ENCODE data around the gene HESX1. TPM values are rescaled to one million over a fixed set of nuclear protein-coding genes. Genes with fewer than 3 reads are reported as not detected.

Gene HESX1
- total and polyA plus RNA-seq, 9 of the 15 experiments (the other 6 are each of a cell fraction or from before 2014, with no cell fraction given): 0.16 to 1.2 (median 0.76) TPM

DNA sequence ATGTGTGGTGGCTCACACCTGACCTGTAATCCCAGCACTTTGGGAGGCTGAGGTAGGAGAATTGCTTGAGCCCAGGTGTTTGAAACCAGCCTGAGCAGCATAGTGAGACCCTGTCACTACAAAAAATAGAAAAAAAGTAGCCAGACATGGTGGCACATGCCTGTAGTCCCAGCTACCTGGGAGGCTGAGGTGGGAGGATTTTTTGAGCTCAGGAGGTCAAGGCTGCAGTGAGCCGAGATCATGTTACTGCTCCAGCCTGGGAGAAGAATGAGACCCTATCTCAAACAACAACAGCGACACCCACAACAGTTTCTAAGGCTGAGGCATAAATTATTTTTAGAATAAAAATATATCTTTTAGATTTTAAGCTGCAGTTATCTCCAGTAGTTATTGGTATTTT lies 34.0 kb upstream of the HESX1 start:
- H3K27me3 ChIP-seq (ENCODE audit: control insufficient read depth in 2 of 2, insufficient read depth in 2 of 2, low read length in 2 of 2): no peaks in the 10 kb centered on the region
- TF ChIP-seq IRF9 (tag; IDR thresholded peaks at IDR 0.05) (no peak), DDX20 (tag; IDR thresholded peaks at IDR 0.05; ENCODE audit: low read depth) (no peak), SMAD4 (CRISPR knock-in tag; conservative IDR thresholded peaks at IDR 0.05) (no peak), ZNF12 (CRISPR knock-in tag; IDR thresholded peaks at IDR 0.05) (no peak), SREBF2 (CRISPR knock-in tag; IDR thresholded peaks at IDR 0.05) (no peak), THAP12 (CRISPR knock-in tag; IDR thresholded peaks at IDR 0.05) (no peak), TOE1 (IDR thresholded peaks at IDR 0.05; ENCODE audit: borderline replicate concordance) (no peak), TOE1 (CRISPR knock-in tag; IDR thresholded peaks at IDR 0.05; ENCODE audit: borderline replicate concordance, low read depth) (no peak), MIER1 (IDR thresholded peaks at IDR 0.05; ENCODE audit: low read depth) (no peak), RFX7 (CRISPR knock-in tag; IDR thresholded peaks at IDR 0.05) (no peak)
- TF ChIP-seq, protein P1, sequence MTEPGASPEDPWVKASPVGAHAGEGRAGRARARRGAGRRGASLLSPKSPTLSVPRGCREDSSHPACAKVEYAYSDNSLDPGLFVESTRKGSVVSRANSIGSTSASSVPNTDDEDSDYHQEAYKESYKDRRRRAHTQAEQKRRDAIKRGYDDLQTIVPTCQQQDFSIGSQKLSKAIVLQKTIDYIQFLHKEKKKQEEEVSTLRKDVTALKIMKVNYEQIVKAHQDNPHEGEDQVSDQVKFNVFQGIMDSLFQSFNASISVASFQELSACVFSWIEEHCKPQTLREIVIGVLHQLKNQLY (CRISPR knock-in tag; conservative IDR thresholded peaks at IDR 0.05): no peak
- H3K9ac ChIP-seq (ENCODE audit: insufficient read depth in 1 of 2, low read depth in 2 of 2, low read length in 2 of 2): no peak overlapping the region
- no peaks in the 10 kb centered on the region for H3K9me1 ChIP-seq (ENCODE audit: control insufficient read depth, insufficient read depth, low read length)
- no peak overlapping the region for H3K27ac ChIP-seq (ENCODE audit: extremely low read depth, low read depth, low read length)
- no TSS peak for BruUV-seq (replicated peaks)
- H3K4me3 ChIP-seq: no peak overlapping the region
- ChIA-PET CTCF (ENCODE audit: low intra/inter-chr PET ratio) (no interaction called here), POLR2A (interaction anchor here (1.5 kb wide), 1 partner anchor 37 kb away, joined by 3 read pairs; no protein-coding TSS in a partner anchor)
- WGBS (ENCODE audit: insufficient coverage, low coverage, missing lambda C conversion rate): 45% methylated on average over 2 of the region's 2 CpGs
- no peak overlapping the region for H3K4me2 ChIP-seq (ENCODE audit: insufficient read depth, low read length)
- peaks cover 5 to 7% of the 10 kb centered on the region in 2 experiments; a peak in 3 of 5 replicates for H3K4me1 ChIP-seq (replicated peaks in 1 of 2; ENCODE audit: control insufficient read depth in 2 of 2, insufficient read depth in 2 of 2, low read length in 2 of 2)
- H2AFZ ChIP-seq (ENCODE audit: low read depth, low read length): no peak overlapping the region
- no peak for DNase-seq (ENCODE audit: extremely low read depth in 1 of 4, low spot score in 3 of 4)
- peaks cover 7% of the 10 kb centered on the region; the same call in 1 of the 2 replicates for H4K20me1 ChIP-seq (replicated peaks; ENCODE audit: control insufficient read depth, insufficient read depth, low read length)
- ATAC-seq: no peak
- H3K9me3 ChIP-seq (replicated peaks; ENCODE audit: control insufficient read depth, insufficient read depth, low read depth, low read length): no peaks in the 10 kb centered on the region; the same call in 1 of the 2 replicates
- H3K36me3 ChIP-seq (ENCODE audit: control insufficient read depth, insufficient read depth, low read length): peaks cover 5% of the 10 kb centered on the region; the same call in 2 of the 3 replicates
- intact Hi-C loops (cut with micrococcal nuclease) (no loop called here), in situ Hi-C loops (cut with MboI) (no loop called here)
- H3K79me2 ChIP-seq (ENCODE audit: control insufficient read depth, insufficient read depth, low read length): peaks cover 4% of the 10 kb centered on the region; the same call in 2 of the 3 replicates
- FAIRE-seq: no peak
